HG02678 (cell line): Measurements from ENCODE around the gene RCOR2.
"Not testable (repeated sequence)": the region's sequence is repeated elsewhere in the genome, so short reads cannot be mapped to it uniquely, and the experiment has no call there.

ENCODE experiments used
- ATAC-seq: cut with Tn5 transposase; IDR thresholded peaks from one replicate; pipeline ENCODE4 v1.9.1; 2021; ENCODE audit warnings: mild to moderate bottlenecking, moderate library complexity; ENCODE audit not compliant: unreplicated experiment

Gene RCOR2

GRCh38 chr11:63882555-63883242 lies 34.3 kb downstream of the RCOR2 start:
- ATAC-seq: no peak

DNA sequence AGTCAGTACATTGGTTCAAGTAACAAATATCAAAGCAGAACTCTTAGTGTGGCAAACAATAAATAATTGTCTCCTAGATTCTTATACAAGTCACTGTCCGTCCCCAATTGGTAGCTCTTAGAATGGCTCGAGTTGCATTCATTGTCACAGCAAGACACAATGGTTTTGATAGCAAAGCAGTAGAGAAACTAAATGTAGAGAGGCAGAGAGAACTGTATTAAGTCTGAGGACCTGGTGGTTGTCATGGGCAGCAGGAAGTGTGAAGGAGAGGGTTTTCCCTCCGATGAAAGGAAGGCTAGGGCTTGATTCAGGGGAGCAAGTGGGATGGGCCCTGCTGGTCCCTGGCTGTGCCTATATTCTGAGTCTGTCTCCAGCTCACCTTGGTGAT lies 36.6 kb downstream of the RCOR2 start:
- no peak for ATAC-seq

- no peak for ATAC-seq
These were observed 37.2 kb downstream of the RCOR2 start for GRCh38 chr11:63879598-63880402.

DNA sequence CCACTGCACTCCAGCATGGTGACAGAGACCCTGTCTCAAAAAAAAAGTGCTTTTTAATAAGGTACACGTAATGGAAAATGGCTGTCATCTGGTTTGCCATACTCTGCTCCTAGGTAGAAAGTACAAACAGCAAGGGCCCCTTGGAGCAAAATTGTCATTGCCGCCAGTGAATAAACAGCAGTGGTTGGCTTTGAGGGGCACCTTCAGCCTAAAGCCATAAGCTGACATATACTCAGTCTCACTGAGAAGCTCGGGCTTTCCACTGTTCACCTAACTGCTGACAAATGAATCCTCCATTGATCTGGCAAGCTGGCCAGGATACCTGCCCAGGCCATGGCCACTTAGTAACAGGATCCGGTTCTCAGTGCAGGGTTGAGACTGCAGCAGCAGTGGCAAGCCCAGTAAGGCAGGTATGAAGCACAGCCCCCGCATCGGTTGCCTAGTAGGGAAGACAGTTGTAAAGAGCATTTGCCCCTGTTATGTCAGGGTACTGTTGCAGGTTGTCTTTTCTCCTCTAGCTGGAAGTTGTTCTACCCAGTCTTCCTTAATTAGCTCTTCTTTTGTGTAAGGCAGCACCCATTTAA lies 39.2 kb downstream of the RCOR2 start:
- ATAC-seq: no peak

DNA sequence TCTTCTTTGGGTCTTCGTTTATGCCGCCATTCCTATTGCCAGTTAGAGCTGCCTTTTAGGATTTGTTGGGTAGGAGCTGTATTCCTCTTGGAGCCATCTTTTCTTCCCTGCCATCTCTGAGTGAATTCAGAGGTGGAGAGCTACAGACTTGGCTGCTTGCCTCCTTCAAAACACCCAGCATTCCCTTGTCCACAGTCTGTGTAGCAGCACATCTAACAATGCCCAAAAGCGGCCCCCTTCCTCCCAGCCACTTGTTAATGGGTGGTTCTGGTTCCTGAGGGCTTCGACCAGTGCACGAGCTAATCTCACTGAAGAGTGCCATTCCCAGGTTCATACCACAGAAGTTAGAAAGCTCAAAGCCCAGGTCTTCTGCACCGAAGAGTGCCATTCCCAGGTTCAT lies 40.3 kb downstream of the RCOR2 start:
- no peak for ATAC-seq

DNA sequence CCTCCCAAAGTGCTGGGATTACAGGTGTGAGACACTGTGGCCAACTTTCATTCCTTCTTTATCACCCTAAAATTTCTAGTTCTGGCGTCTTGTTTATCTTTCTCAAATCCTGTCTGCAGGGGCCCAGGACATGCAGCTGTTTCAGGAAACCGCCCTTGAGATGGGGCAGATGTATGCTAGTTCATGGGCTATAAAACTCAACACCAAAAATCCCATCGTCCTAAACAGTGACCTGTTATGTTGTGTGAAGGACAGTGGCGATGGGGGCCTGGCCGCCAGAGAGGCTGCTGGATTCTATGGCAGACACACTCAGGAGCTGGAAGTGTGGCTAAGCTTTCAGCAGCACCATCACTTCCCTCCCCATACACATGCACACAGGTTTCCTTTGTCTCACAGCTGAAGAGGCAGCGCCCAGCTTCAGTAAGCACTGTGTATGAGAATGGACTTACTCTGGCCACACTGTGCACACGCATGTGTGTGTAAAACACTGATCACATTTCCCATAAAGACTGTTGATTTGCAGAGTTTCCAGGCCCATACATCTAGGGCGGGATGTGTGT lies 41.4 kb downstream of the RCOR2 start:
- no peak for ATAC-seq

DNA sequence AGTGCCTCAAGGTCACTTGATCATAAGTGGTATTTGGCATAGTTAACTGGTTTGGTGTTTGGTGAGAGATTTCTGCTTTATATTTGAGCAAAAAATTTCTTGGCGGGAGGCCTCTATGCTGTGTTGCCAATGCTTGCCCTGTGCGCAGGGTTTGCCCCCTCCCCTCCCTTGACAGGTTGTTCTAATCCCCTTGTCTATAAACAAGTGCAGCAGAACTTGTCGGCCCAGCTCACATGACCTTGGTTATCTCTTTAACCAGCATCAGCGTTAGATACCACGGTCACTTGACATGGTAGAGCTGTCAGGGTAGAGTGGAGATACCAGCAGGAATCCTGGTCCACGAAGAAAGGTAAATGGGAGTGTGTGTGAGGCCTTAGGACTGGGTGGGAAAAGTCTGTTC lies 42.5 kb downstream of the RCOR2 start:
- ATAC-seq: no peak

DNA sequence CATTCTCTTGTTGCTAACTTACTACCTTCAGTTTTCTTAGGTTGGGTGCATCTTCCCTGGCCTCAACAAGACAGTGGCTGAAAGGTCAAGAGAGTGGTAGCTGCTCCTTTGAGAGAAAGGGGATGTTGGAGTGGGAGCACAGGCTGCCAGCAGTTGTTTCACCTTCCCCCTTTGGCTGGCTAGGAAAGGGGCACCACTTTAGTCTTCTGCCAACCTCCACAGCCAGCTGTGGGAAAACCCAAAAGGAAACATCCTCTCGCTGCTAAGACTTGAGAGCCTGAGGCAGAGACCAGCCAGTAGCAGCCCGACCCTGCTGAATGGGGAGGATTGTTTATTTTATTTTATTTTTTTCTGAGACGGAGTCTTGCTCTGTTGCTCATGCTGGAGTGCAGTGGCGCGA lies 43.7 kb downstream of the RCOR2 start:
- ATAC-seq: no peak

- ATAC-seq: no peak
These were observed 44.2 kb downstream of the RCOR2 start for GRCh38 chr11:63872800-63873197.

- peak; percentile 91 for ATAC-seq
These were observed 44.8 kb downstream of the RCOR2 start for GRCh38 chr11:63871962-63872799.

DNA sequence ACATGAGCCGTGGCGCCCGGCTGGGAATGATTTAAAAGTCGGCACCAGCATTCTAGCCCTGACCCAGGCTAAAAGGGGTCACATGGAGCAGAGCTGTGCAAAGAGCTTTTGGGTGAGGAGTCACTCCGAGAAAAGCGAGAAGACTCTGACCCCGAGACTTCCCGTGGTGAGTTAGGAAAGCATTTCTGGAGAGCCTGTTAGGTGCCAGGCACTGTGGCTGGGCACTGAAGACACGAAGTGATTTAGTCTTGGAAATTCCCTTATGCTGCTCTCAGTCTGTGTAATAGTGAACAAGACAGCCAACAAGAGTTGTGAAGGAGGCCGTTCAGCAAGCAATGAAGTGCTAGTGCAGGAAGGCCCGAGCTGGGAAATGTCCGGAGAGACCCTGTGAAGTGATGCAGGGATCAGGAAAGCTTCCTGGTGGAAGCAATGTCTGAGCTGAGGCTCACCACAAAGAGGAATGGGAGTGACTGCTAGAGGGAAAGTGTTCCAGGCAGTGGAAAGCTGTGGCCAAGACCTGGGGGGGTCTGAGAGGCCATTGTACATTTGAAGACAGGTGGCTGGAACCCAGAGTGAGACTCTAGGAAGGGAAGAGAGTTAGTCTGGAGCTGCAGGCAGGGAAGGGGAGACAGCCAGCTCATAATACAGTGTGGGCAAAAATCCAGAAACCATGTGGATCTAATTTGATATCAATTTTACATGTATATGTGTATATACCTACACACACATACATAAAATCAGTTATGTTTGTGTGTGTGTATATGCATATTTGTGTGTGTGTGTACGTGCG lies 46.4 kb downstream of the RCOR2 start:
- ATAC-seq: no peak

DNA sequence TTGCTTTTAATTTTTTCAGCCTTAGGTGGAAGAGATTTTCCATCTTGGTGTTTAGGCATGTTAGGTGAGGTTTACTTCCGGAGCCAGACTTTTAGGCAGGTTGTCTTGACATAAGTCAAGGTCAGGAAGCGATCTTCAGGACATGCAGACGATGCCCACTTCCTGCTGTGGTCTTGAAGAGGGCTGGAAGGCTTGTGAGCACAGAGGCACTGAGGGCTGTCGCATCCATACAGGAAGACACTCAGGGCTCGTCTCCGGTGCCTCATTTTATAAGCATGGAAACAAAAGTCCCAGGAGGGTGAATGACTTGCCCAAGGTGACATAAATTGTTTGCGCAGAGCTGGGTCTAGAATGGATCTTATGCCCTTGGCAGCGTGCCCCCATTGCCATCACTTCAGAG lies 47.3 kb downstream of the RCOR2 start:
- ATAC-seq: no peak

DNA sequence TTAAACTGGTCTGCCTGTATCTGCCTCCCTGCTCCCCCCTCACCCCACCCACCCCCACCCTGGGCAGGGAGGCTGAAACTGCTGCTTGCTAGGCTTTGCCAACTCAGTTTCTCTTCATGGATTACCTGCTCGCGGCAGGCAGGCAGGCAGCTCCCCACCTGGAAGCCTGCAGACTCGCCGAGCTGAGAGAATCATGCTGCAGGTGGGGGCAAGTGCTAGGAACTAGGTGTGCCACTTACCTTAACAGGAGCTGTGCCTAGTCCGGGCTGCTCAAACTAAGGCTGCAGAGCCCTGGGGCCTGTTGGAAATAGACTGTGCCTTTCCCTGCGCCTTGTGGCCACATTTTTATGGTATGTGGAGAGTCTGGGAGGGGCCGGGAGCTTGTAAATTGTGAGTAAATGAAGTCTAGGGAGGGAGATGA lies 47.8 kb downstream of the RCOR2 start:
- ATAC-seq: no peak

- ATAC-seq: no peak
These were observed 48.4 kb downstream of the RCOR2 start for GRCh38 chr11:63868399-63869064.

DNA sequence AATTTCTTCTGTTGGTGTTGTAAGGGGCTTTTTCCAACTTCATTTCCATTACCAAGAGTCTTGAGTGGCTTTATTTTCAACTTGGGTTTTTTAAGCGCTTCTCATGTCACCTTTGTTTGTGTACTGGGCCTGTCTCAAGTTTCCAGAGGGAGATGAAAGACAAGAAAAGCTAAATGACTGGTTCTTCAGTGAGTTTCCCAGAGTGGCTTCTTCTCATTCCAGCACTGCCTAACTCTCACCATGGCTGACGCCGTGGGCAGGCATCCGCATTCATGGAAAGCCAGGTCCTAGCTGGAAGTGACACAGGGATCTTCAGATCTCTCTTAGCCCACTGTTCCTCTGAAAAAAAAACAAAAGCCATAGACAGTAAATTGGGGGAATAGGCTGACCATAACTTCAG lies 49.5 kb downstream of the RCOR2 start:
- ATAC-seq: no peak

DNA sequence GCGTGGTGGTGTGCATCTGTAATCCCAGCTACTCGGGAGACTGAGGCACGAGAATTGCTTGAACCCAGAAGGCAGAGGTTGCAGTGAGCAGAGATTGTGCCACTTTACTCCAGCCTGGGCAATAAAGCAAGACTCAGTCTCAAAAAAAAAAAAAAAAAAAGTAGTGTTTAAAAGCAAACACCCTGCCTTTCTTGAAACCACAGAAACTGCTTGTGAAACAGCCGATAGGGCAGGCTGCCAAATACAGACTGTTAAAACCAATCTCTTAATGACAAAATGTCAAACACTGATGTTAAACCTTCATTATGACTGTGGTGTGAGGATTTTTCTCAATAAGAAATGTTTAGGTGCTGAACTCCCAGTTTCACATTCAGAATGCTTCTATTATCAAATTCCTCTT lies 50.8 kb downstream of the RCOR2 start:
- peak; percentile 84 for ATAC-seq

GRCh38 chr11:63863620-63864019 lies 53.3 kb downstream of the RCOR2 start:
- not testable (repeated sequence) for ATAC-seq

DNA sequence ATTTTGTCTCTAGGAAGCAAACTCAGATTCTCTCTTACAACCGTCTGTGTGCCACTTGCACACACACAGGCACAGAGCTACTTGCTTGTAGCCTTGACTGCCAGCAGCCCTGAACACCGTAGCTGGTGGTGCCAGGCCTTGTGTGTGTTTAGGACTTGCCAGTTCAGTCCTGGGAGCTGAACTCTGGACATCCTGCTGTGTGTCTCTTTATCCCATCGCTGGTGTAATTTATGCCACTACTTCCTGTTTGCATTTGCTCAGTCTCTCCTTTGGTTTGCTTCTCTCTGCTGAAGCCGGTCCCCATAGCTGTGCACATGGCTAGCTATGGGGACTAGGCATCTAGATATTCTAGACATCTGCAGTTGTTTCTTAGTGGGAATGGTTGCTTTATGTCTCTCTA lies 54.0 kb downstream of the RCOR2 start:
- ATAC-seq: no peak
